Thoracic aorta (tissue), 2 donors: ENCODE results near the gene CEP78. TPM values are rescaled to one million over a fixed set of nuclear protein-coding genes. Genes with fewer than 3 reads are reported as not detected.

Source experiments
- ATAC-seq: fragments of 150-250 bp; one replicate; pipeline ENCODE4 v1.8.0; 2017; ENCODE audit warnings: low read depth; ENCODE audit not compliant: insufficient number of reproducible peaks, low FRiP score
- DNase-seq: peaks from one replicate; pipeline ENCODE4 v3.0.0-alpha.2; 2020; ENCODE audit warnings: low spot score
- H3K27ac ChIP-seq, 2 donors: fragments of 200-600 bp; sonication (generic); 1 replicate in 1 of 2; 2 replicates in 1 of 2; pipeline ENCODE4 v1.5.1; 2016; ENCODE audit warnings: mild to moderate bottlenecking in 2 of 2, moderate library complexity in 2 of 2
- H3K27me3 ChIP-seq: fragments of 200-600 bp; sonication (generic); replicated peaks from 2 replicates; pipeline ENCODE4 v1.6.0; 2016; ENCODE audit warnings: mild to moderate bottlenecking; ENCODE audit not compliant: insufficient read depth
- H3K36me3 ChIP-seq: fragments of 200-600 bp; sonication (generic); one replicate; pipeline ENCODE4 v1.5.1; 2016
- H3K4me1 ChIP-seq, 2 donors: fragments of 200-600 bp; sonication (generic); 1 replicate in 1 of 2; 2 replicates in 1 of 2; pipeline versions ENCODE4 v1.5.1 to v1.6.0; 2016; ENCODE audit warnings: low read depth in 2 of 2, mild to moderate bottlenecking in 1 of 2; ENCODE audit not compliant: control insufficient read depth in 1 of 2
- H3K4me3 ChIP-seq: fragments of 200-600 bp; sonication (generic); 2 replicates; pipeline ENCODE4 v1.5.1; 2016; ENCODE audit warnings: mild to moderate bottlenecking
- H3K9me3 ChIP-seq: fragments of 200-600 bp; sonication (generic); 2 replicates; pipeline ENCODE4 v1.5.1; 2016
- total RNA-seq, 2 donors: library from RNA; depleted of rRNA; stranded (reverse); fragments of >200 nt; gene quantifications; one replicate each; pipeline versions ENCODE4 v1.1.0 to v1.2.3, GENCODE V29; 2016
- TF ChIP-seq, protein P1 (sequence below): fragments of 200-600 bp; sonication (generic); IDR thresholded peaks from one replicate; pipeline ENCODE4 v1.5.1; 2019; ENCODE audit warnings: antibody characterized with exemption

Gene CEP78
- total RNA-seq, 2 donors from 2014 or later, result 5.6 to 10.4 TPM

DNA sequence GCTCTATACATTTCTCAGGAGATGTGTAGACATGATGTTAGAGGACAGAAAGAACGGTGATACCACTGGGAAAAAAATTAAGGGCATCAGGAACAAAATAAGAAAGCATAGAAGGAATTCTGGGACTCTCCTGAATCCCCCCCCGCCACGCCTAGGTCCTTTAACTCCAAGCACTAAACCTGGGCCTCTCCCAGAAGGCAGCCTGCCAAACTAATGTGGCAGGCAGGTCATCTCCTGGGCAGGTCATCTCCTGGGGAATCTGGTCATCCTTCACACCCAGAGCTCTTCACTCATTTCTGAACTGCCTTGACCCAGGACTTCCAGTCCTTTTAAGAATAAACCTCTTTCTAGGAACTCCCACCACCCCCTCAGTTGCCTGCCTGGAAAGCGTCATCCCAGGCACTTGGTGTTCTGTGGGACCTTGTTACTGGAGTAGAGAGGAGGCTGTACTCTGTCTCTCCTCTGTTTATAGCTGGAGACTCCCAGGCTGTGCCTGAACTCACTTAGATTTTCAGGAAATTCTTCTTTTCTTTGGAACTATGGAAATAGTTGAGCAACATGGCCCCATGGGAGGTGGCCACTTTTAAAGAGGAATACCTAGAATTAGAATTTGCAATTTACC lies 85.1 kb downstream of the CEP78 start:
- H3K4me1 ChIP-seq, result no peaks in the 10 kb centered on the region
- no peaks in the 10 kb centered on the region for H3K9me3 ChIP-seq
- no peak overlapping the region for H3K27ac ChIP-seq
- no peaks in the 10 kb centered on the region for H3K36me3 ChIP-seq
- TF ChIP-seq, protein P1, sequence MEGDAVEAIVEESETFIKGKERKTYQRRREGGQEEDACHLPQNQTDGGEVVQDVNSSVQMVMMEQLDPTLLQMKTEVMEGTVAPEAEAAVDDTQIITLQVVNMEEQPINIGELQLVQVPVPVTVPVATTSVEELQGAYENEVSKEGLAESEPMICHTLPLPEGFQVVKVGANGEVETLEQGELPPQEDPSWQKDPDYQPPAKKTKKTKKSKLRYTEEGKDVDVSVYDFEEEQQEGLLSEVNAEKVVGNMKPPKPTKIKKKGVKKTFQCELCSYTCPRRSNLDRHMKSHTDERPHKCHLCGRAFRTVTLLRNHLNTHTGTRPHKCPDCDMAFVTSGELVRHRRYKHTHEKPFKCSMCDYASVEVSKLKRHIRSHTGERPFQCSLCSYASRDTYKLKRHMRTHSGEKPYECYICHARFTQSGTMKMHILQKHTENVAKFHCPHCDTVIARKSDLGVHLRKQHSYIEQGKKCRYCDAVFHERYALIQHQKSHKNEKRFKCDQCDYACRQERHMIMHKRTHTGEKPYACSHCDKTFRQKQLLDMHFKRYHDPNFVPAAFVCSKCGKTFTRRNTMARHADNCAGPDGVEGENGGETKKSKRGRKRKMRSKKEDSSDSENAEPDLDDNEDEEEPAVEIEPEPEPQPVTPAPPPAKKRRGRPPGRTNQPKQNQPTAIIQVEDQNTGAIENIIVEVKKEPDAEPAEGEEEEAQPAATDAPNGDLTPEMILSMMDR, result no peak
- DNase-seq (no peak), ATAC-seq (no peak)
- no peaks in the 10 kb centered on the region for H3K27me3 ChIP-seq
- no peak overlapping the region for H3K4me3 ChIP-seq

- no peak overlapping the region for H3K4me3 ChIP-seq
- H3K27me3 ChIP-seq, result no peaks in the 10 kb centered on the region
- H3K36me3 ChIP-seq, result no peaks in the 10 kb centered on the region
- no peak overlapping the region for H3K27ac ChIP-seq
- TF ChIP-seq, protein P1, result no peak
- ATAC-seq (no peak), DNase-seq (no peak)
- H3K9me3 ChIP-seq, result no peaks in the 10 kb centered on the region
- H3K4me1 ChIP-seq, result no peaks in the 10 kb centered on the region
These were observed 85.6 kb downstream of the CEP78 start for GRCh38 chr9:78321505-78321904.

DNA sequence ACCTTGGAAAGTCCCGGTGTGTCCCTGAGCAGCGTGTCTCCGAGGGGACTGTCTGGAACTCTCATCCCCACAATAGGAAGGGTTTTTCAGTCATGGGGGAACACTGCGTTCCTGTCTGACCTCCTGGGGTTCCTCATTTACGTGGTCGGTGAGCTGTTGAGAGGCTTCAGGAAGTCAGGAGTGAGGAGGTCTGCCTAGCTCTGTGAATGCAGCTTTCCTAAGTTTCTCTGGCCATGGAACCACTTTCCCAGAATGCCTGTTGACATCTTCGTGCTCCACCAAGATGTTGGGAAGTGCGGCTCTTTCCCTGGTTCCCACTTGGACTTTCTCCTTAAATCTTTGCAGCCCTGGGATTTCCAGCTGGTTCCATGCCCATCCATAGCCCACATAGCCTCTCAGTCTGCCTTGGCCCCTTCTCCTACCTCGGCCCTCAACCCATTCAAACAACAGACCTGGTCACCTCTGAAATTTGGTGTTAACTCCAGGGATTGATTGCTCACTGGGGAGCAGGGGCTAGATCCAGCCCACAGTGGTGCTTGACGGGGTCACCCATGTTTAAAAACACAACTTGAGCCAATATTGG lies 88.3 kb downstream of the CEP78 start:
- no peak for ATAC-seq
- Histone ChIP-seq H3K4me3 (no peak overlapping the region), H3K4me1 (no peaks in the 10 kb centered on the region), H3K36me3 (no peaks in the 10 kb centered on the region), H3K9me3 (no peaks in the 10 kb centered on the region), H3K27ac (no peak overlapping the region), H3K27me3 (no peaks in the 10 kb centered on the region)
- TF ChIP-seq, protein P1, result no peak
- DNase-seq, result no peak

- H3K9me3 ChIP-seq, result no peaks in the 10 kb centered on the region
- TF ChIP-seq, protein P1, result no peak
- H3K4me1 ChIP-seq, result no peaks in the 10 kb centered on the region
- DNase-seq (no peak), ATAC-seq (no peak)
- no peaks in the 10 kb centered on the region for H3K36me3 ChIP-seq
- H3K27me3 ChIP-seq, result no peaks in the 10 kb centered on the region
- no peak overlapping the region for H3K4me3 ChIP-seq
- H3K27ac ChIP-seq, result no peak overlapping the region
These were observed 88.8 kb downstream of the CEP78 start for GRCh38 chr9:78324682-78325081.

- Histone ChIP-seq H3K4me3 (no peak overlapping the region), H3K27ac (no peak overlapping the region), H3K9me3 (no peaks in the 10 kb centered on the region), H3K4me1 (no peaks in the 10 kb centered on the region), H3K36me3 (no peaks in the 10 kb centered on the region), H3K27me3 (no peaks in the 10 kb centered on the region)
- ATAC-seq, result no peak
- DNase-seq, result no peak
- TF ChIP-seq, protein P1, result no peak
These were observed 89.5 kb downstream of the CEP78 start for GRCh38 chr9:78325343-78325742.
